HG02870 (cell line): ENCODE results near the gene SMCR8.
A peak's percentile ranks its signal among the peaks of the same experiment; 100 is the strongest.
"Not testable (repeated sequence)": the region's sequence is repeated elsewhere in the genome, so short reads cannot be mapped to it uniquely, and the experiment has no call there.

Experiments
- ATAC-seq: cut with Tn5 transposase; IDR thresholded peaks from one replicate; pipeline ENCODE4 v1.9.1; 2021; ENCODE audit warnings: mild to moderate bottlenecking, moderate library complexity; ENCODE audit not compliant: unreplicated experiment

Gene SMCR8, protein sequence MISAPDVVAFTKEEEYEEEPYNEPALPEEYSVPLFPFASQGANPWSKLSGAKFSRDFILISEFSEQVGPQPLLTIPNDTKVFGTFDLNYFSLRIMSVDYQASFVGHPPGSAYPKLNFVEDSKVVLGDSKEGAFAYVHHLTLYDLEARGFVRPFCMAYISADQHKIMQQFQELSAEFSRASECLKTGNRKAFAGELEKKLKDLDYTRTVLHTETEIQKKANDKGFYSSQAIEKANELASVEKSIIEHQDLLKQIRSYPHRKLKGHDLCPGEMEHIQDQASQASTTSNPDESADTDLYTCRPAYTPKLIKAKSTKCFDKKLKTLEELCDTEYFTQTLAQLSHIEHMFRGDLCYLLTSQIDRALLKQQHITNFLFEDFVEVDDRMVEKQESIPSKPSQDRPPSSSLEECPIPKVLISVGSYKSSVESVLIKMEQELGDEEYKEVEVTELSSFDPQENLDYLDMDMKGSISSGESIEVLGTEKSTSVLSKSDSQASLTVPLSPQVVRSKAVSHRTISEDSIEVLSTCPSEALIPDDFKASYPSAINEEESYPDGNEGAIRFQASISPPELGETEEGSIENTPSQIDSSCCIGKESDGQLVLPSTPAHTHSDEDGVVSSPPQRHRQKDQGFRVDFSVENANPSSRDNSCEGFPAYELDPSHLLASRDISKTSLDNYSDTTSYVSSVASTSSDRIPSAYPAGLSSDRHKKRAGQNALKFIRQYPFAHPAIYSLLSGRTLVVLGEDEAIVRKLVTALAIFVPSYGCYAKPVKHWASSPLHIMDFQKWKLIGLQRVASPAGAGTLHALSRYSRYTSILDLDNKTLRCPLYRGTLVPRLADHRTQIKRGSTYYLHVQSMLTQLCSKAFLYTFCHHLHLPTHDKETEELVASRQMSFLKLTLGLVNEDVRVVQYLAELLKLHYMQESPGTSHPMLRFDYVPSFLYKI

DNA sequence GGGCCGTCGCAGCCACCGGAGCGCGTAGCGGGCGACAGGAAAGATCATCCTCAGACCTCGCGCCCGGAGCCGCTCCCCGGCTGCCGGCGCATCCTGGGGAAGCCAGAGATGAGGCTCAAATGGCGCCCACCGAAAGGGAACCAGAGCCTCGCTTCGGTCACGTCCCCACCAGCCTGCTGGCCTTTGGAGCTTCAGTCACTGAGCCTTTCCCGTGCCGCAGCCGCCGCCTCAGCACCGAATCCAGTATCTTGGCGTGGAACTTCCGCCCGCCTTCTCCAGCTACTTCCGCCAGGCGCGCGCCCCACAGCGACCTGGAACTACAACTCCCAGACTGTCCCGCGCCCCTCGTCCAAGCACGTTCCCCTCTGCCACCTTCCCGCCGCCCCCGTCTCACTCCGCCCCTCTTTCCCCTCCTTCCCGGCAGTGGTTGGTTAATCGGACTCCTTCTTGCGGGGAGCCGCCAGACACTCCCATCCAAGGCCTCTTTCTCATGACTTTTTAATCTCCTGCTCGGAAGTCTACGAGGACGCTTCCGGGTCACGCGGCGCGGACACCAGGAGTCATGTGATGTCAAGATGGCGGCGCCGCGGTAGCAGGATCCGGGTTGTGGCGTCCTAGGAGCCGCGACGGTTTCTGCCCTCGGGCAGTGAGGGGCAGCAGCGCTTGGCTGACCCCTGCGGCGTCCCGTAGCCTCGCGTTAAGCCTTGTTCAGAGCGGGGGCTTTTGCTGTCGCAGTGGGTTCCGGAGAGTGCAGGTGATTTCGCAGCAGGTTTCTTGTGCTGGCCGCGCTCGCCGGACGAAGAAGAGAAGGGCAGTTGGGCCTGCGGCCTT lies at the start of gene SMCR8, which contains the start of gene TOP3A:
Gene SMCR8 (plus strand): TSS at position 563 of the 831 bp plus-strand sequence. CDS start 497 bp downstream, outside the sequence.
Gene TOP3A (minus strand): TSS at position 264 of the 831 bp plus-strand sequence. CDS start 216 bp downstream, at position 48.
- ATAC-seq: peak; percentile 83

DNA sequence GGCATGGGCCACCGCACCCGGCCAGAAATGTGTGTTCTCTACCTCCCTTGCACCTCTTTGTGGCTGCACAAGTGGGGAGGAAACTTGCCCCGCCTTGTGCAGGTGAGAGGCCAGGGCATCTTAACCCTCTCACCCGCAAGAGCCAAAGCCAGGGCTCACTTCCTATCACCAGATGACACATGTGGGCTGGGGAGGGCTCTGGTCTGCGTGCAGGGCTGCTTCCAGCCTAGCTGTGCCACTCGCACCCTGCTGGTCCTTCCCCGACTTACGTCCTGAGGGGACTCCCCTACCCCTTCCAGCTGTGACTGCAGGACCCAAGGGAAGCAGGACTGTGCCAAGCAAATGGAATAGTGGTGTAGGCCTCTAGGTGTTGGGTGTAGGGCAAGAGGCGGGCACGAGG lies 47.7 kb upstream of the SMCR8 start:
- no peak for ATAC-seq

DNA sequence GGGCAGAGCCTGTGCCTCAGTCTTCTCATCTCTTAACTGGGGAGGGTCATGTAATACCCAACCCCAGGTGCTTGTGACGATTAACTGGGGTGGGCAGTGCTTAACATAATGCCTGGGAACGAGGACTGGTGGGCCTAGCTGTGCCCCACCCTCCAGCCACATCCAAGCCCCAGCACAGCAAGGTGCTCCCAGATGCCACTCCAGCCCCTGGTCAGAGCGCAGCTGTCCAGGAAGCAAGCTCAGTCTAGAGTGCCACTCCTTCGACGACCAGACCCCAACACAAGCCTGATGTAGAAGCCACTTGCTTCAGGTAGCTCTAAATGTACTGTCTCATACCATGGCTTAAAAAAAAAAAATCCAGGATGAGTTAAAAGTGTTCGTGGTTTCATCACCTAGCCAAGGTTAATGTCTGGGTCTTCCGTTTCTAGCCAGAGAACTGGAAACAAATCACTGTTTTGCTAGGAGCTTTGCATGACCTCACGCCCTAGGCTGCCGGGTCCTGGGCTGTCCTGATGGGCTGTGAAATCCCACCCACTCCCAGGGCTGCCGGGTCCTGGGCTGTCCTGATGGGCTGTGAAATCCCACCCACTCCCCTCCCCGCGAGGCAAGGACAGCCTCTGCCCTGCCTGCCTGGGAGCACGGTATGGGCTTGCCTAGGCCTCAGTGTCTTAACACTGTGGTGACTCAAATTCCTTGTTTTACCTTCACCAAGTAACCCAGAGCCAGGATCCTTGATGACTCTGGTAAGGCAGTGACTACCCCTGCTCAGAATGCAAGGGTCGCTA lies 47.0 kb upstream of the SMCR8 start:
- no peak for ATAC-seq

DNA sequence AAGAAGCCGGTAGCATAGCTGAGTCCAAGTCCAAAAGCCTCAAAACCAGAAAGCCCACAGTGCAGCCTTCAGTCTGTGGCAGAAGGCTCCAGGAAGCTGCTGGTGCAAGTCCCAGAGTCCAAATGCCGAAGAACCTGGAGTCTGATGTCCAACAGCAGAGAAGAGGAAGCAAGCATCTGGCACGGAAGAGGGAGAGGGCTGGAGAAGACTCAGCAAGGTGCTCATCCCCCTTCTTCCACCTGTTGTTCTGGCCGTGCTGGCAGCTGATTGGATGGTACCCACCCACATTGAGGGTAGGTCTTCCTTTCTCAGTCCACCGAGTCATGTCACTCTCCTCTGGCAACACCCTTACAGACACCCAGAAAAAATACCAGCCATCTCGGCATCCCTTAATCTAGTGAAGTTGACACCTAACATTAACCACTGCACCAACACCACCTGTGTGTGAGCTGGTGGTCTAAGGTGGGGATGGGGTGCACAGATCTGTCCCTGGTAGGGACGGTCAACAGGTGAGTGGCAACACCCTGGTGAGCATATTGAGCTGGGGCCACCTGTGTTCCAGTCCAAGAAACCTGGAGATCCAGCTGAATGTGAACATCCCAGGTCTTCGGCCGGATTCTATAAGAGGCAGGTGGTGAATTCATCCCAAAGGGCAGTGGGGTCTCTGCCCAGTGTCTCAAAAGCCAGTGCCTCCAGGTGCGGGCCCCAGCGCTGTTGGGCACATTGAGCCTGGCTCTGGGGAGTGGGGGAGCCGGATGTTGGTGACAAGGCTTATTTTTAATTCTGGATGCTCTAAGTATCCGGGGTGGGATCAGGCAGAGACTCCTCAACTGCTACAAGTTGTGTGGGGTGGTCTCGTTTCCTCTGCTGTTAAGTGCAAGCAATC lies 44.8 kb upstream of the SMCR8 start:
- ATAC-seq: no peak

DNA sequence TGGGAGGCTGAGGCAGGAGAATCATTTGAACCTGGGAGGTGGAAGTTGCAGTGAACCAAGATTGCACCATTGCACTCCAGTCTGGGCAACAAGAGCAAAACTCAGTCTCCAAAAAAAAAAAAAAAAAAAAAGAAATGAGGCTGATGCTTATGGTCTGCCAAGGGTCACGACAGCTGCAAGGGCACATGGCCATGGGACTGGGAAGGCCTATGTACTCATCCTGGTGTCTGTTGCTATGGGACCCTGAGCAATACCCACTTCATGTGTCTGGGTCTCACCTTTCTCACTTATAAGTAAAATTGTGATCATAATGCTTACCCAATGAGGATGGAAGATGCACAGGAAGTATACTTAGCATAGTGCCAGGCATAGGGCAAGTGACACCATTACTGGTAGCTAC lies 38.0 kb upstream of the SMCR8 start:
- ATAC-seq: no peak

DNA sequence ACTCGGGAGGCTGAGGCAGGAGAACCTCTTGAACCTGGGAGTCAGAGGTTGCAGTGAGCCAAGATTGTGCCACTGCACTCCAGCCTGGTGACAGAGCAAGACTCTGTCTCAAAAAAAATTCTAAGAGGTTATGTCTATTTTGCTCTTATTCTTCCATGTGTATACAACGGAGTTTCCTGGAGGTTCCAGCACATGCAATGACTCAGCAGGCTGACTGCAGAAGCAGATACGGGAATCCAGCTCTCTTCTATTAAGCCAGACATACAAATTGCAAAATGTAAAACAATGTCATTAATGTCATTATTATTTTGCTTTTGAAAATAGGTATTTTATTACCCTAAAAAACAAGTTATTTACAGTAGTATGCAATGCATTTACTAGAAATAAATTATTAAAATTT lies 36.2 kb upstream of the SMCR8 start:
- no peak for ATAC-seq

DNA sequence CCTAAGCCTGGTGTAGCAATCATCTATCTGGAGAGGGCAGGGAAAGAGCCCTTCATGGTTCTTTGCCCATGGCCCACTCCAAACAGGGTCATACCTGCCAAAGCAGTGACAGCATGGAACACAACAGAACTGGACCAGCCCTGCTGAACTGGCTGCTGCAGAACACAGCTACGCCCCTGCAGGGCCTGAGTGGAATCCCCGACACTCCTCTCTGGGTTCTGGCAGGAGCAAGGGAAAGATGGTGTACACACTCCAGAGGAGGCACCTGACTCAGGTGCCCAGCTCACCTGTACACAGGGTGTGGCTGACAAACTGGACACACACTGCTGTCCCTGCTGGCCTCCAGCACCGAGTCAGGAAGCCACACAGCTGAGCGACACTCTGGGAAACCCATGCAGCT lies 34.8 kb upstream of the SMCR8 start:
- no peak for ATAC-seq

DNA sequence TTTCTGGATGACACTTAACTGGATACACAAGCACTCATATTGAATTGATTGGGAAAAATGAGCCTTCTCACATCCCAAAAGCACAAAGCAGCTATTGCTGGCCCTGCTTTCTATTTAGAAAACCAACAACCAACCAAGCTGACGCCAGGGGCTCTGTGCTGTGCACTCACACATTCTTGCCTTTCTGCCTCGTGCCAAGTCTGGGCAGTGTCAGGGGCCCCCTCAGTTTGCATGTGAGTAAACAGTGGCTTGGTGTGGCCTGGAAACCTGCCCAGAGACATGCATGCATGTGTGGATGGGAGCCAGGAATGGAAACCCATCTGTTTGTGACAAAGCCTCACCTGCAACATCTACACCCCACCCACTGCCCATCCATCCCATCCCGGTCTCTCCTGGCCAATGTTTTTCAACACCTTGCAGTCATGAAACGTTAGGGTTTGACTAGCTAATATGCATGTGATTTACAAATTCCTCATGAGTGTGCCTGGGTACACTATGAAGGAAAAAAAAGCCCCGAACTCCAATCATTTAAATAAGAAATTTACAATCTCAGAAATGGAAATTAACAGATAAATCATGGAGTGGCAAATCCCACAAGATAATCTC lies 34.2 kb upstream of the SMCR8 start:
- no peak for ATAC-seq

DNA sequence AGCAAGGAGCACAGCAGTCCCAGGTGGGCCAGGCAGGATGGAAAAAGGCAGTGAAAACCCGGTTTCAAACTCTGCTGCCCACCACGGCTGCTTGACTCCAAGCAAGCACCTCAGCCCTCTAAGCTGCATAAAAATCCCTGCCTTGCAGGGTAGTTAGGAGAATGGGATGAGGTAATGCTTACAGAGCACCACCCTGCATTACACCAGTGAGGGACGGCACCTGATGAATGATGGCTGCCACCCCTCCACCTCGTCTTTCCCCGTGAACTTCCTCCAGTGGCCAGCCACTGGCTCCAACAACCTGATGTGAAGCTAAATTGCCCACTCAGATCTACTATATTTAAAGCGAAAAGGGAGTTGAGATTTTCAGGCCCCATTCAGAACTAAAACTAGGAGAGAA lies 33.3 kb upstream of the SMCR8 start:
- ATAC-seq: no peak

DNA sequence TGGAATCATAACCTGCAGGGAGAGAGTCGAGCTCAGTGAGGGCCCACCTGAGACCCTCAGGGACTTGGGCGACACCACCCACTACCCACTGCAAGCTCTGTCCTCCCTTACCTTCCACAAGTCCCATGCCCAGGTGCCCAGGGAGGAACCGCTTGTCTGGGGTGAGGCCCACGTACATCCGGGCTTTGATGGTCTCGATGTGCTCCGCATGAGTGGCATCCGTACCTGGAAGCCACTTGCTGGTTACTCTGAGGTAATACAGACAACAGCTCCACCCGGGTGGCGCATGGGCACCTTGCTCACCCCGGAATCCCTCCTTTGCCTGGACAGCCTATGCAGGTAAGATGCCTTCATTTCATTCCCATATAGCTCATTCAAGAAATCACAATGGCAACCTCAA lies 29.8 kb upstream of the SMCR8 start:
- ATAC-seq: no peak

DNA sequence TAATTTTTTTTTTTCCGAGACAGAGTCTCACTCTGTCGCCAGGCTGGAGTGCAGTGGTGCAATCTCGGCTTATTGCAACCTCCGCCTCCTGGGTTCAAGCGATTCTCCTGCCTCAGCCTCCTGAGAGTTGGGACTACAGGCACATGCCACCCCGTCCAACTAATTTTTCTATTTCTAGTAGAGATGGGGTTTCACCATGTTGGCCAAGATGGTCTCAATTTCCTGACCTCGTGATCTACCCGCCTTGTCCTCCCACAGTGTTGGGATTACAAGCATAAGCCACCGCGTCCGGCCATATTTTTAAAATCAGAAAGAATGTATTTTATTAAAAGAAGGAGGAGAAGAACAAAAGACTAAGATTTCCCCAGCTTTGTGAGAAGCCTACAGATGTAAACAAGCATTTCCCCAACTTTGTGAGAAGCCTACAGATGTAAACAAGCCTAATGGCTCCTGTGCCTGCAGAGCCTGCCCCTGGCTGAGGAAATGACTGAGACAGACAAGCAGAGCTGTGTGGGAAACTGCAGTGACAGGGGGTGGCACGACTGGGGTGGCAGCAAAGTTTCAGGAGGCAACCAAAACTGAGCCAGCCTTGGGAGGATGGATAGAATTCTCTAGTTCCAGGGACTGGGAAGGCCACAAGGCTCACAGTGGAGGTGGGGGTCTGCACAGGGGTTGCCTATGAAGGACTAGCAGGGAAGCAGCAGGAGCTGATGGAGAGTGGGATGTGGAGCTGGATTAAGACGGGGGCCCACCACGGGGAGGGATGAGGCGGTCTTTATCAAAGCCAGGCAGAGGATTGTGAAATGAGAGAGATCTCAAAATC lies 23.2 kb upstream of the SMCR8 start:
- no peak for ATAC-seq

DNA sequence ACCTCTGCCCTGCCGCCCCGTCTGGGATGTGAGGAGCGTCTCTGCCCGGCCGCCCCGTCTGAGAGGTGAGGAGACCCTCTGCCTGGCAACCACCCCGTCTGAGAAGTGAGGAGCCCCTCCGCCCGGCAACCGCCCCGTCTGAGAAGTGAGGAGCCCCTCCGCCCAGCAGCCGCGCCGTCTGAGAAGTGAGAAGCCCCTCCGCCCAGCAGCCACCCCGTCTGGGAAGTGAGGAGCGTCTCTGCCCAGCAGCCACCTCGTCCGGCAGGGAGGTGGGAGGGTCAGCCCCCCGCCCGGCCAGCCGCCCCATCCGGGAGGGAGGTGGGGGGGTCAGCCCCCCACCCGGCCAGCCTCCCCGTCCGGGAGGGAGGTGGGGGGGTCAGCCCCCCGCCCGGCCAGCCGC lies 17.0 kb upstream of the SMCR8 start:
- not testable (repeated sequence) for ATAC-seq

DNA sequence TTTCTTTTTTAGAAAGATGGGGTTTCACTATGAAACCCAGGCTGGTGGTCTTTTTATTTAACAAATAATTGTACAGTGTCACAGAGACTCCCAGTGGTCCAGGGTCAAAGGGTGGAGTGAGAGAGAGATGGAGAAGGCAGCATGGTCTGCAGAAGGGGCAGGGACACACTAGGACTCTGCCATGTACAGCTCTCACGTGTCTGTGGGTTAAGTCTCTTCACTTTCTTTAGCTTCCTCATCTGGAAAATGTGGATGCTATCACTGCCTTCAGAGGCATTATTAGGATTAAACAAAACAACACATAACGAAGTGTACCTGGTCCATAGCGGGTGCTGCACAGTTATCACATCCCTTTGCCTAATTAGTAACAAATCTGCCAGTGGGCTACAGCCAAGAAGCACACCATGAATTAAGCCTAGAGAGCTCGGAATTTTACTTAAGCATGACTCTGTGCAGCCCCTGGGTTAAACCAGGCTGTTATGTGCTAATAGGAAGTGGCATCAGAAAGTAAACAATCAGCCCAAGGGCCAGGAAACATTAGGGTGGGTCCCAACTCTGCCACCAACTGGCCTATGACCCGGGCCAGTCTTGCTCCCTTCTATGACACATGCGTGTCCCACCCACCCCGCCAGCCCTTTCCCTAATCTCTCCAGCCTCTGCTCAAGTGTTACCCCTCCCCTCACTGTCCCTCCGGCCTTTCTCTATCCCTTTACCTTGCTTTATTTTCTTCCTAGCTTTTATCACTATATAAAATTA lies 14.2 kb upstream of the SMCR8 start:
- no peak for ATAC-seq

DNA sequence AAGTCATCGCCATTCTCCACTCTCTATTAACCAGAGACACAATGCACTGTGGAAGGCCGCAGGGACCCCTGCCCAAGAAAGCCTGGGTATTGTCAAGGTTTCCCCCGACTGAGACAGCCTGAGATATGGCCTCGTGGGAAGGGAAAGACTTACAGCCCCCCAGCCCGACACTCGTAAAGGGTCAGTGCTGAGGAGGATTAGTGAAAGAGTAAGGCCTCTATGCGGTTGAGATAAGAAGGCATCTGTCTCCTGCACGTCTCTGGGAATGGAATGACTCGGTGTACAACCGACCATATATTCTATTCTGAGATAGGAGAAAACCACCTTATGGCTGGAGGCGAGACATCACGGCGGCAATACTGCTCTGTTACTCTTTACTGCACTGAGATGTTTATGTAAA lies 11.9 kb upstream of the SMCR8 start:
- not testable (repeated sequence) for ATAC-seq

DNA sequence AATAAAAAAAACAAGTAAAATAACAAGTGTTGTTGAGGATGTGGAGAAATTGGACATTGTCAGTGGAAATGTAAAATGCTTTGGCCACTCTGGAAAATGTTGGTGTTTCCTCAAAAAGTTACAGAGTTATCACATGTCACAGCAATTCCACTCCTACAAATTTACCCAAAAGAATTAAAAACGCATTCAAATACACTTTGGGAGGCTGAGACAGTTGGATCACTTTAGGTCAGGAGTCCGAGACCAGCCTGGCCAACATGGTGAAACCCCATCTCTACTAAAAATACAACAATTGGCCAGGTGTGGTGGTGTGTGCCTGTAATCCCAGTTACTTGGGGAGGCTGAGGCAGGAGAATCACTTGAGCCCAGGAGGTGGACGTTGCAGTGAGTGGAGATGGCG lies 5.9 kb upstream of the SMCR8 start:
- ATAC-seq: no peak

DNA sequence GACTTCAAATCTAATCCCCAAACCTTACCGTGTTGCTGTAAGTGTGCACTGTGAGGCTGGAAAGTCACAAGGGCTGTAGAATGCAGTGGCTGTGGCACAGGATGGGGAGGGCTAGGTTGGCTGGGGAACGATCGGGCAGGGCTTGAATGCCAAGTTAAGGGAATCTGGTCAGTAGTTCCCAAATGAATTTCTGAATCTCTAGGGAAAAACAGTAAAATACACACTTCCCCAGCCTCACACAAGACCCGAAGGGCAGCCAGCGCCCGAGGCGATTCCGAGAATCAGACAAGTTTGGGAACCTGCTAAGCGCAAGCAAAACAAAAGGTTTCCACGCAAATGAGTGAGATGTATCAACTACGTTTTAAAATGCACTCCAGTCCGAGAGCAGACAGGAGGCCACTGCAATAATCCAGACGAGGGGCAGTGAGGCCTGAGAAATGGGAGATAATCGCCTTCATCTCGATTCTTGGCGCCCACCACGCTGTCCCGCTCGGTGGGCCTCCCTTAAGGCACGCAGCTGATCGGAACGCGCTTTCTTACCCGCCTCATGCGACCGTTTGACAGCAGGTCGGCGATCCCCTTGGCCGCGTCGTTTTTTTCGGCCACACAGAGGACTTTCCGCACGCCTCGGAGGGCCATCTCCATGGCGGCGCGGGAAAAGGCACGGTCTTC lies 898 bp upstream of the SMCR8 start:
- ATAC-seq: no peak

DNA sequence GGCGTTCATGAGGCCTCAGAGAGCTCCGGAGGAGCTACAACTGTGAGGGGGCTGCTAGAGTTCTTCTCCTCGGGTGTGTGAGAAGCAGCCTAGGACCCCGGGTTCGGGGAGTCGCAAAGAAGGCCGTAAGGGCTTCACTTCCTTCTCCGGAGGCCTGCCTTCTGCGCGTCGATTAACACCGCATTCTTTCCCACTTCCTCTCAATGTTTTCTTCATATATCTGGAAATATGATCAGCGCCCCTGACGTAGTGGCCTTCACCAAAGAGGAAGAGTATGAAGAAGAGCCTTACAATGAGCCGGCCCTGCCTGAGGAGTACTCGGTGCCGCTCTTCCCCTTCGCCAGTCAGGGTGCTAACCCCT lies 449 bp downstream of the SMCR8 start:
- no peak for ATAC-seq
